ENCODE data around the gene MIGA2. TPM values are rescaled to one million over a fixed set of nuclear protein-coding genes. Genes with fewer than 3 reads are reported as not detected.

MIGA2 gene
- total and polyA plus RNA-seq, 2 donors (not counting 1 experiment from before 2014, with no cell fraction given): 62.1 to 78.1 TPM

- Histone ChIP-seq H3K27me3 (replicated peaks in 1 of 4; ENCODE audit: control extremely low read depth in 1 of 4, control insufficient read depth in 3 of 4, insufficient read depth in 4 of 4, low read length in 3 of 4) (no peaks in the 10 kb centered on the region), H3K4me3 (ENCODE audit: control extremely low read depth in 1 of 5, extremely low read depth in 1 of 5, insufficient read depth in 1 of 5, low read depth in 2 of 5, low read length in 4 of 5) (no peak overlapping the region), H4K20me1 (ENCODE audit: control insufficient read depth, insufficient read depth, low read length, poor library complexity, severe bottlenecking) (peaks cover 29% of the 10 kb centered on the region), H3K9me3 (ENCODE audit: control extremely low read depth in 1 of 3, control insufficient read depth in 2 of 3, insufficient read depth in 1 of 3, low read length in 2 of 3) (no peaks in the 10 kb centered on the region), H3K4me2 (replicated peaks; ENCODE audit: low read depth, low read length, poor library complexity, severe bottlenecking) (no peak overlapping the region), H3K4me1 (ENCODE audit: control insufficient read depth in 2 of 2, insufficient read depth in 2 of 2, low read length in 2 of 2) (peaks cover 19 to 25% of the 10 kb centered on the region in 2 donors), H3K79me2 (ENCODE audit: control insufficient read depth, insufficient read depth, low read length) (peaks cover 49% of the 10 kb centered on the region), H3K9ac (ENCODE audit: low read length) (no peak overlapping the region), H3K36me3 (replicated peaks in 1 of 2; ENCODE audit: control extremely low read depth in 1 of 2, control insufficient read depth in 1 of 2, extremely low read depth in 1 of 2, insufficient read depth in 2 of 2, low read length in 1 of 2) (peaks cover 1 to 20% of the 10 kb centered on the region in 2 experiments), H2AFZ (ENCODE audit: insufficient read depth, low read depth, low read length, poor library complexity, severe bottlenecking) (no peak overlapping the region), H3K27ac (ENCODE audit: low read length in 2 of 2) (no peak overlapping the region)
- DNase-seq (no peak), ATAC-seq (ENCODE audit: low read depth) (no peak)
- Mint-ChIP-seq H3K4me3 (no peak overlapping the region), H3K27ac (no peak overlapping the region), H3K9me3 (ENCODE audit: insufficient read depth) (no peaks in the 10 kb centered on the region), H3K4me1 (peaks cover 34% of the 10 kb centered on the region), H3K27me3 (no peaks in the 10 kb centered on the region)
- 96% methylated on average over 12 of the region's 12 CpGs for WGBS (ENCODE audit: insufficient coverage)
- CTCF ChIA-PET: no interaction called here
- TF ChIP-seq EZH2 (IDR thresholded peaks at IDR 0.05; ENCODE audit: borderline replicate concordance, insufficient read depth, low read depth, low read length, poor library complexity, severe bottlenecking) (no peak), CTCF (IDR thresholded peaks at IDR 0.05) (no peak)
- POLR2A ChIA-PET: no interaction called here
- intact Hi-C loops (cut with micrococcal nuclease): no loop called here
Measured at GRCh38 chr9:129040113-129040643, 3.8 kb downstream of the MIGA2 start.

- no peaks in the 10 kb centered on the region for H3K9me3 ChIP-seq (ENCODE audit: control extremely low read depth in 1 of 3, control insufficient read depth in 2 of 3, insufficient read depth in 1 of 3, low read length in 2 of 3)
- H3K4me1 ChIP-seq (ENCODE audit: control insufficient read depth in 2 of 2, insufficient read depth in 2 of 2, low read length in 2 of 2): peaks cover 14 to 16% of the 10 kb centered on the region in 2 donors
- Mint-ChIP-seq H3K27ac (no peak overlapping the region), H3K4me3 (no peak overlapping the region), H3K9me3 (ENCODE audit: insufficient read depth) (no peaks in the 10 kb centered on the region), H3K4me1 (peaks cover 22% of the 10 kb centered on the region), H3K27me3 (no peaks in the 10 kb centered on the region)
- peaks cover 24% of the 10 kb centered on the region for H4K20me1 ChIP-seq (ENCODE audit: control insufficient read depth, insufficient read depth, low read length, poor library complexity, severe bottlenecking)
- no peak overlapping the region for H3K4me2 ChIP-seq (replicated peaks; ENCODE audit: low read depth, low read length, poor library complexity, severe bottlenecking)
- H3K27me3 ChIP-seq (replicated peaks in 1 of 4; ENCODE audit: control extremely low read depth in 1 of 4, control insufficient read depth in 3 of 4, insufficient read depth in 4 of 4, low read length in 3 of 4): no peaks in the 10 kb centered on the region
- H3K79me2 ChIP-seq (ENCODE audit: control insufficient read depth, insufficient read depth, low read length): peaks cover 39% of the 10 kb centered on the region
- no peak overlapping the region for H3K9ac ChIP-seq (ENCODE audit: low read length)
- no peak overlapping the region for H3K27ac ChIP-seq (ENCODE audit: low read length in 2 of 2)
- no peak for ATAC-seq (ENCODE audit: low read depth)
- no peak overlapping the region for H3K4me3 ChIP-seq (ENCODE audit: control extremely low read depth in 1 of 5, extremely low read depth in 1 of 5, insufficient read depth in 1 of 5, low read depth in 2 of 5, low read length in 4 of 5)
- H3K36me3 ChIP-seq (replicated peaks in 1 of 2; ENCODE audit: control extremely low read depth in 1 of 2, control insufficient read depth in 1 of 2, extremely low read depth in 1 of 2, insufficient read depth in 2 of 2, low read length in 1 of 2): peaks cover 1 to 26% of the 10 kb centered on the region in 2 experiments
- ChIA-PET POLR2A (no interaction called here), CTCF (no interaction called here)
- DNase-seq: no peak
- 98% methylated on average over 15 of the region's 16 CpGs for WGBS (ENCODE audit: insufficient coverage)
- intact Hi-C loops (cut with micrococcal nuclease): no loop called here
- TF ChIP-seq CTCF (IDR thresholded peaks at IDR 0.05) (no peak), EZH2 (IDR thresholded peaks at IDR 0.05; ENCODE audit: borderline replicate concordance, insufficient read depth, low read depth, low read length, poor library complexity, severe bottlenecking) (no peak)
- H2AFZ ChIP-seq (ENCODE audit: insufficient read depth, low read depth, low read length, poor library complexity, severe bottlenecking): no peak overlapping the region
Measured at GRCh38 chr9:129042016-129042415, 5.6 kb downstream of the MIGA2 start.

All from B cell (primary cell).